DND-41 (cell line): Measurements from ENCODE around the gene ZIC1.

Experiments used
- ATAC-seq: fragments of 200-7000 bp; cut with Tn5 transposase; 3 replicates; pipeline ENCODE4 v1.9.1; 2021; ENCODE audit warnings: low read depth; ENCODE audit not compliant: insufficient read depth
- DNase-seq: peaks from one replicate; pipeline ENCODE4 v3.0.0-alpha.2; 2020
- H2AFZ ChIP-seq: 2 replicates; pipeline ENCODE4 v1.6.0; 2012; ENCODE audit warnings: low read depth, low read length
- H3K27ac ChIP-seq: 2 replicates; pipeline ENCODE4 v1.5.1; 2012; ENCODE audit warnings: low read length, inconsistent platforms
- H3K27me3 ChIP-seq: fragments of 200-600 bp; sonication (generic); 2 replicates; pipeline ENCODE4 v1.6.0; 2012; ENCODE audit warnings: low read length, mild to moderate bottlenecking, inconsistent platforms; ENCODE audit not compliant: insufficient read depth, poor library complexity
- H3K36me3 ChIP-seq: 2 replicates; pipeline ENCODE4 v1.5.1; 2012; ENCODE audit warnings: low read length, inconsistent platforms; ENCODE audit not compliant: insufficient read depth
- H3K4me1 ChIP-seq: 2 replicates; pipeline ENCODE4 v1.5.1; 2012; ENCODE audit warnings: mild to moderate bottlenecking, low read length; ENCODE audit not compliant: insufficient read depth
- H3K4me2 ChIP-seq: 2 replicates; pipeline ENCODE4 v1.6.0; 2012; ENCODE audit warnings: mild to moderate bottlenecking, moderate library complexity, low read length, inconsistent platforms; ENCODE audit not compliant: insufficient read depth
- H3K4me3 ChIP-seq, 2 experiments: fragments of 200-600 bp in 1 of 2; shearing (Covaris generic) in 1 of 2; 2 replicates each; pipeline ENCODE4 v1.5.1; 2012 to 2016; ENCODE audit warnings: inconsistent platforms in 2 of 2, low read length in 2 of 2, mild to moderate bottlenecking in 2 of 2, low read depth in 1 of 2, moderate library complexity in 1 of 2
- H3K79me2 ChIP-seq: 2 replicates; pipeline ENCODE4 v1.6.0; 2012; ENCODE audit warnings: low read length, inconsistent platforms; ENCODE audit not compliant: insufficient read depth
- H3K9ac ChIP-seq: 2 replicates; pipeline ENCODE4 v1.6.0; 2012; ENCODE audit warnings: low read depth, mild to moderate bottlenecking, inconsistent platforms, low read length, moderate library complexity
- H3K9me3 ChIP-seq: 2 replicates; pipeline ENCODE4 v1.5.1; 2012; ENCODE audit warnings: low read length, moderate library complexity, mild to moderate bottlenecking, inconsistent platforms; ENCODE audit not compliant: insufficient read depth, severe bottlenecking
- H4K20me1 ChIP-seq: 2 replicates; pipeline ENCODE4 v1.6.0; 2012; ENCODE audit warnings: low read length; ENCODE audit not compliant: insufficient read depth
- CTCF ChIP-seq: IDR thresholded peaks from 2 replicates; pipeline ENCODE4 v1.5.1; 2012; ENCODE audit warnings: borderline replicate concordance, low read length, moderate library complexity, mild to moderate bottlenecking; ENCODE audit not compliant: poor library complexity, severe bottlenecking; ENCODE audit errors: extremely low read depth
- EZH2 ChIP-seq: IDR thresholded peaks from 3 replicates; pipeline ENCODE4 v1.6.1; 2012; ENCODE audit warnings: borderline replicate concordance, low read depth, mild to moderate bottlenecking, moderate library complexity, low read length, inconsistent platforms; ENCODE audit not compliant: severe bottlenecking

ZIC1 gene

GRCh38 chr3:147379651-147380050, 29.5 kb upstream of the ZIC1 start:
- no peak overlapping the region for H3K9ac ChIP-seq
- H3K4me1 ChIP-seq: no peaks in the 10 kb centered on the region
- H3K9me3 ChIP-seq: no peaks in the 10 kb centered on the region
- H3K36me3 ChIP-seq: no peaks in the 10 kb centered on the region
- ATAC-seq: no peak
- H3K27me3 ChIP-seq: no peaks in the 10 kb centered on the region
- H3K79me2 ChIP-seq: no peaks in the 10 kb centered on the region
- H4K20me1 ChIP-seq: no peaks in the 10 kb centered on the region
- no peak overlapping the region for H2AFZ ChIP-seq
- H3K4me3 ChIP-seq: no peak overlapping the region
- TF ChIP-seq EZH2 (no peak), CTCF (no peak)
- no peak for DNase-seq
- no peak overlapping the region for H3K27ac ChIP-seq
- no peak overlapping the region for H3K4me2 ChIP-seq

DNA sequence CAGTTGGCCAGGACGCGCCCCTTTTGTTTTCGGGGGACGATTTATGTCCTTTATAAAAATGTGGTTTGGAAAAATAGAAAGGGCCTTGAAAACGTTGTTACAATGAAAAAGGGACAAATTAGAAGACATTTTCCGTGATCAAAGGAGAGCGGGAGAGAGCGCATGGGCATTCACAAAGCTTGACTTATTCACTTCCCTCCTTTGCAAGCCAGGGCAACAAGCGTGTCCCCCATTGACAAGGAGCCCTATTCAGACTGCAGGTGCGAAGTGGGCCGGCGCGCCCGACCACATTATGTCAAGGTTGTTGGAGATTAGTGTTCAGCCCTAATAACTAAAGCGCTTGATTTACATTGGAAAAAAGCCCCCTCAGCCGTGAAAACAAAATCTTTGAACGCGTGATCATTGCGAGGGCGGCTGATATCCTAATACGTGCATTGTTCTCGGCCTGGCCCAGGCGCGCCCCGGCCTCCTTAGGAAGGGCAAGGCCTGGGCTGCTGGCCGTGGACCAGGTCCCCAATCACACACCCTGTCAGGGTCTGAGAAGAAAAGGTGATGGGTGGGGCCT, 28.7 kb upstream of the ZIC1 start:
- no peak overlapping the region for H2AFZ ChIP-seq
- no peaks in the 10 kb centered on the region for H3K9me3 ChIP-seq
- no peak overlapping the region for H3K4me3 ChIP-seq
- H3K79me2 ChIP-seq: no peaks in the 10 kb centered on the region
- TF ChIP-seq EZH2 (no peak), CTCF (no peak)
- DNase-seq (no peak), ATAC-seq (no peak)
- H3K4me2 ChIP-seq: no peak overlapping the region
- no peaks in the 10 kb centered on the region for H4K20me1 ChIP-seq
- no peaks in the 10 kb centered on the region for H3K27me3 ChIP-seq
- H3K36me3 ChIP-seq: no peaks in the 10 kb centered on the region
- H3K4me1 ChIP-seq: no peaks in the 10 kb centered on the region
- no peak overlapping the region for H3K27ac ChIP-seq
- H3K9ac ChIP-seq: no peak overlapping the region

GRCh38 chr3:147380977-147381376, 28.2 kb upstream of the ZIC1 start:
- H3K4me2 ChIP-seq: no peak overlapping the region
- no peak for TF ChIP-seq CTCF
- TF ChIP-seq EZH2: no peak
- no peak overlapping the region for H2AFZ ChIP-seq
- no peaks in the 10 kb centered on the region for H3K4me1 ChIP-seq
- H3K27me3 ChIP-seq: no peaks in the 10 kb centered on the region
- no peak for DNase-seq
- no peak overlapping the region for H3K9ac ChIP-seq
- no peak for ATAC-seq
- no peak overlapping the region for H3K4me3 ChIP-seq
- H4K20me1 ChIP-seq: no peaks in the 10 kb centered on the region
- no peaks in the 10 kb centered on the region for H3K79me2 ChIP-seq
- H3K27ac ChIP-seq: no peak overlapping the region
- H3K36me3 ChIP-seq: no peaks in the 10 kb centered on the region
- H3K9me3 ChIP-seq: no peaks in the 10 kb centered on the region

DNA sequence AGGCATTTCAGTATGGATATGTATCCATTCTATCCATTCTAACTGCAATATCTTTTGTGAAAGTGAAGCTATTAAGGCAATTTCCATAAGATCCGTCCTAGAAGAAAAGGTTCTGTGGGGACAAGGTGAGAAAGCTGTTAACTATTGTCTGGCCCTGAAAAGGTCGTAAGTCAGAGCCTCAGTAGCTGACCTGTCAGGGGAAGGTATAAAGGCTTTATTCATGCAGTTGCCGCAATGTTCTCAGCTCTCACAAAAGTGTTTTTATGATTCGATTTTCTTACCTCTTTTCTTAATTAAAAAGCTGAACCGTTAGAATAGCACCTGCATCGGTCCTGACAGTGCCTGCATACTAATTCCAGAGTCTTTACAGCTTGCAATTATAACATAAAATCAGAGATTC, 27.6 kb upstream of the ZIC1 start:
- ATAC-seq (no peak), DNase-seq (no peak)
- no peak overlapping the region for H2AFZ ChIP-seq
- no peak overlapping the region for H3K9ac ChIP-seq
- H3K9me3 ChIP-seq: no peaks in the 10 kb centered on the region
- no peaks in the 10 kb centered on the region for H3K4me1 ChIP-seq
- no peaks in the 10 kb centered on the region for H3K79me2 ChIP-seq
- H3K36me3 ChIP-seq: no peaks in the 10 kb centered on the region
- no peak overlapping the region for H3K4me2 ChIP-seq
- no peak overlapping the region for H3K27ac ChIP-seq
- no peaks in the 10 kb centered on the region for H3K27me3 ChIP-seq
- TF ChIP-seq EZH2 (no peak), CTCF (no peak)
- H3K4me3 ChIP-seq: no peak overlapping the region
- no peaks in the 10 kb centered on the region for H4K20me1 ChIP-seq
